Nephron (organoid): ENCODE results near the gene MAST1.

Experiments
- H3K27ac Mint-ChIP-seq, 3 experiments: 2 replicates each; pipeline ENCODE4 v1.8.0; 2020; ENCODE audit warnings: mixed read lengths in 3 of 3, mild to moderate bottlenecking in 2 of 3, moderate library complexity in 1 of 3
- H3K27me3 Mint-ChIP-seq: 2 replicates; pipeline ENCODE4 v1.8.0; 2021; ENCODE audit warnings: low read depth, mild to moderate bottlenecking, moderate library complexity, mixed read lengths
- H3K36me3 Mint-ChIP-seq: 2 replicates; pipeline ENCODE4 v1.8.0; 2020; ENCODE audit warnings: low read depth, mixed read lengths
- H3K4me1 Mint-ChIP-seq: 2 replicates; pipeline ENCODE4 v1.8.0; 2020; ENCODE audit warnings: mixed read lengths
- H3K4me3 Mint-ChIP-seq, 3 experiments: 2 replicates each; pipeline ENCODE4 v1.8.0; 2020; ENCODE audit warnings: mild to moderate bottlenecking in 3 of 3, mixed read lengths in 3 of 3, moderate library complexity in 2 of 3
- H3K9me3 Mint-ChIP-seq: 2 replicates; pipeline ENCODE4 v1.8.0; 2020; ENCODE audit warnings: mixed read lengths
- CTCF ChIP-seq, 3 experiments: fragments of 200-600 bp; sonication (generic); IDR thresholded peaks; one replicate each; pipeline ENCODE4 v1.5.0; 2021; ENCODE audit warnings: antibody characterized with exemption in 3 of 3; ENCODE audit not compliant: unreplicated experiment in 3 of 3

Gene MAST1

GRCh38 chr19:12859546-12859945, 21.2 kb downstream of the MAST1 start:
- H3K27me3 Mint-ChIP-seq = peaks cover 5% of the 10 kb centered on the region
- H3K27ac Mint-ChIP-seq = no peak overlapping the region
- H3K36me3 Mint-ChIP-seq = no peaks in the 10 kb centered on the region
- no peak overlapping the region for H3K4me3 Mint-ChIP-seq
- H3K9me3 Mint-ChIP-seq = peaks cover 6% of the 10 kb centered on the region
- no peak for TF ChIP-seq CTCF (IDR thresholded peaks at IDR 0.05; ENCODE audit: unreplicated experiment in 3 of 3)
- no peaks in the 10 kb centered on the region for H3K4me1 Mint-ChIP-seq

- H3K4me1 Mint-ChIP-seq = peaks cover 4% of the 10 kb centered on the region
- no peaks in the 10 kb centered on the region for H3K36me3 Mint-ChIP-seq
- H3K27ac Mint-ChIP-seq = no peak overlapping the region
- H3K9me3 Mint-ChIP-seq = peaks cover 3% of the 10 kb centered on the region
- TF ChIP-seq CTCF (IDR thresholded peaks at IDR 0.05; ENCODE audit: unreplicated experiment in 3 of 3) = no peak
- no peak overlapping the region for H3K4me3 Mint-ChIP-seq
- H3K27me3 Mint-ChIP-seq = peaks cover 16% of the 10 kb centered on the region
Observed at GRCh38 chr19:12864143-12864542, 25.8 kb downstream of the MAST1 start.

- Mint-ChIP-seq H3K27ac (no peak overlapping the region), H3K4me3 (peak overlapping the region in 1 of 3 experiments; percentile 34), H3K36me3 (no peaks in the 10 kb centered on the region)
Observed at GRCh38 chr19:12864721-12865715, 26.7 kb downstream of the MAST1 start.

DNA sequence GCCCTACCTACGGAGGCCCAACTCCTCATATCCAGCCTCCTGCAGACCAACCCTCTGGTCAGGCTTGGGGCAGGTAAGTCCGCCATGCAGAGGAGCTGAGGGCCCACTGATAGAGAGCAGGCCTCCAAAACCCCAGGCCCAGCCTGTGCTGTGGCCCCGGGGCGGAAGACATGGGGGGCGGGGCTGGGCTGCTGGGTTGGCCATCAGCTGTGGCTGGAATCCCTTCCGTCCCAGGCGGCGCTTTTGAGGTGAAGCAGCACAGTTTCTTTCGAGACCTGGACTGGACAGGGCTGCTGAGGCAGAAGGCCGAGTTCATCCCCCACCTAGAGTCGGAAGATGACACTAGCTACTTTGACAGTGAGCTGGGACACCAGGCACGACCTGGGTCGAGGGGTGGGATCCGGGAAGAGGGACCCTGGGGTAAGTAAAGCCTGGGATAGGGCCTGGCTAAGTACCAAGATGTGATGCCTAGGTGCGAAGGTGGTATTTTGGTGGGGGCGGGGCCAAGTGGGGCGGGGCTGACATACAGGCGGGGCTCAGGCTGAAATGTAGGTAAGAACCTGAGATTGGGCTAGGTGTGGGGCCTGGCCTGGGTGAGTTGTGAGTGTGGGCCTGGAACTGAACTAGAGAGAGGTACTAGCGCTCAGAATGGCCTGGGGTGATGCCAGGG, 27.6 kb downstream of the MAST1 start:
- Mint-ChIP-seq H3K27me3 (peaks cover 11% of the 10 kb centered on the region), H3K9me3 (no peaks in the 10 kb centered on the region), H3K4me1 (peaks cover 4% of the 10 kb centered on the region), H3K36me3 (no peaks in the 10 kb centered on the region), H3K27ac (no peak overlapping the region), H3K4me3 (peak overlapping the region; percentile 19 to 73 (median 55))
- TF ChIP-seq CTCF (IDR thresholded peaks at IDR 0.05; ENCODE audit: unreplicated experiment in 3 of 3) = no peak

More at GRCh38 chr19:12864721-12865715, 26.7 kb downstream of the MAST1 start:
- Mint-ChIP-seq H3K4me1 (peaks cover 4% of the 10 kb centered on the region), H3K27me3 (peaks cover 12% of the 10 kb centered on the region), H3K9me3 (no peaks in the 10 kb centered on the region)
- no peak for TF ChIP-seq CTCF (IDR thresholded peaks at IDR 0.05; ENCODE audit: unreplicated experiment in 3 of 3)

DNA sequence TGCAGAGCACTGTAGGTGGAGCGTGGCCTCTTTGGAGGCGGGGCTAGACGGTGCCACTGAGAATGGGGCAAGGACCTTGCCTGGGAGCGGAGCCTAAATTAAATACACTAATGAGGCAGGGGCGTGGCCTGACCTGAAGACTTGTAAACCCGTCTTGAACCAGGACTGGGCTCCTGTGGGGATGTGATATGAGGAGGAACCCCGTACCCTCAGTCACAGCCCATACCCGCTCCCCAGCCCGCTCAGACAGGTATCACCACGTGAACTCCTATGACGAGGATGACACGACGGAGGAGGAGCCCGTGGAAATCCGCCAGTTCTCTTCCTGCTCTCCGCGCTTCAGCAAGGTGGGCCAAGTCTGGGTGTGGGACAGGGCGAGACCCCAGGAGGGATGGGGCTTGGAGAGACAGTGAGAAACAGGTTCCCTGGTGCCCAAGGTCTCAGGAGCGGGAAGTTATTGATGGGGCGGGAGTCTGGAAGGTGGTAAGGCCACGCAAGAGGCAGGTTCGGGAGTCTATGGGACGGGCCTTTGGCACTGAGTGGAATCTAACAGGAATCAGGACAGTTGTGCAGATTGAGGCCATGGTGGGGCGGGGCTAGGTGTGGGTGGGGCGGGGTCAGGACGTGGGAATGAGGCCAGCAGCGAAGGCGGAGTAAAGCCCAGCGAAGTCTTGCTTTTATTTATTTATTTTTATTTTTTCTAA, 28.3 kb downstream of the MAST1 start:
- Mint-ChIP-seq H3K36me3 (no peaks in the 10 kb centered on the region), H3K4me3 (peak overlapping the region; percentile 76 to 85 (median 81)), H3K9me3 (no peaks in the 10 kb centered on the region), H3K27ac (no peak overlapping the region), H3K4me1 (peaks cover 4% of the 10 kb centered on the region), H3K27me3 (peaks cover 11% of the 10 kb centered on the region)
- no peak for TF ChIP-seq CTCF (IDR thresholded peaks at IDR 0.05; ENCODE audit: unreplicated experiment in 3 of 3)
